Calu3 (cell line): ENCODE results near the gene UTS2. TPM values are rescaled to one million over a fixed set of nuclear protein-coding genes. Genes with fewer than 3 reads are reported as not detected.

ENCODE experiments used
- BruUV-seq: library from RNA; stranded (reverse); fragments of 400-500 nt; replicated peaks from 2 replicates; lab custom pipeline; 2021; lab: Mats Ljungman, UMichigan
- CTCF ChIA-PET: fragments of 300-600 bp; sonication (Branson Sonifier 250); formaldehyde crosslinking; loops from one replicate; lab custom pipeline; 2022; ENCODE audit warnings: antibody characterized with exemption; lab: Charles Lee
- DNase-seq: peaks from one replicate; pipeline ENCODE4 v3.0.0; 2022
- H3K27ac Mint-ChIP-seq: one replicate; pipeline ENCODE4 v1.8.0; 2022; ENCODE audit warnings: mixed read lengths; ENCODE audit not compliant: unreplicated experiment
- H3K27me3 Mint-ChIP-seq: one replicate; pipeline ENCODE4 v1.8.0; 2022; ENCODE audit warnings: mixed read lengths; ENCODE audit not compliant: unreplicated experiment
- H3K36me3 Mint-ChIP-seq: one replicate; pipeline ENCODE4 v1.8.0; 2022; ENCODE audit warnings: mild to moderate bottlenecking, moderate library complexity, mixed read lengths; ENCODE audit not compliant: insufficient read depth, unreplicated experiment
- H3K4me1 Mint-ChIP-seq: one replicate; pipeline ENCODE4 v1.8.0; 2022; ENCODE audit warnings: mild to moderate bottlenecking, low read depth, mixed read lengths; ENCODE audit not compliant: unreplicated experiment
- H3K4me3 Mint-ChIP-seq: one replicate; pipeline ENCODE4 v1.8.0; 2022; ENCODE audit warnings: mild to moderate bottlenecking, low read depth, moderate library complexity, mixed read lengths; ENCODE audit not compliant: unreplicated experiment
- H3K9me3 Mint-ChIP-seq: one replicate; pipeline ENCODE4 v1.8.0; 2022; ENCODE audit warnings: low read depth, mixed read lengths; ENCODE audit not compliant: unreplicated experiment
- CTCF ChIP-seq: fragments of 200-600 bp; IDR thresholded peaks from one replicate; pipeline ENCODE4 v1.8.0; 2022; ENCODE audit warnings: antibody characterized with exemption; ENCODE audit not compliant: unreplicated experiment
- intact Hi-C: fragments of 100-400 bp; cut with micrococcal nuclease; formaldehyde crosslinking; loops from one replicate; pipeline ENCODE4 v1.10.0; 2022; ENCODE audit not compliant: unreplicated experiment
- total RNA-seq: library from RNA; stranded (reverse); gene quantifications from 2 replicates; pipeline ENCODE4 v1.2.3, GENCODE V29; 2022

UTS2 gene
- total RNA-seq, 1 experiment from 2014 or later: not detected

- CTCF ChIA-PET: no interaction called here
- no peak overlapping the region for H3K27ac Mint-ChIP-seq
Observed at GRCh38 chr1:7862211-7863060, 9.6 kb upstream of the UTS2 start.

GRCh38 chr1:7861452-7861851 is 8.6 kb upstream of the UTS2 start:
- H3K27me3 Mint-ChIP-seq: no peaks in the 10 kb centered on the region
- no peak overlapping the region for H3K4me3 Mint-ChIP-seq
- CTCF ChIA-PET: no interaction called here
- intact Hi-C loops: no loop called here
- DNase-seq: no peak
- H3K27ac Mint-ChIP-seq: no peak overlapping the region
- no peaks in the 10 kb centered on the region for H3K4me1 Mint-ChIP-seq
- no peaks in the 10 kb centered on the region for H3K9me3 Mint-ChIP-seq
- H3K36me3 Mint-ChIP-seq: no peaks in the 10 kb centered on the region
- no TSS peak for BruUV-seq
- TF ChIP-seq CTCF: no peak

More at GRCh38 chr1:7862211-7863060, 9.6 kb upstream of the UTS2 start:
- intact Hi-C loops: no loop called here
- no TSS peak for BruUV-seq
- Mint-ChIP-seq H3K4me3 (no peak overlapping the region), H3K9me3 (no peaks in the 10 kb centered on the region), H3K36me3 (no peaks in the 10 kb centered on the region), H3K4me1 (no peaks in the 10 kb centered on the region), H3K27me3 (no peaks in the 10 kb centered on the region)
- DNase-seq: no peak
- TF ChIP-seq CTCF: no peak

- DNase-seq: no peak
- no TSS peak for BruUV-seq
- no peak overlapping the region for H3K4me3 Mint-ChIP-seq
Observed at GRCh38 chr1:7860130-7860529, 7.3 kb upstream of the UTS2 start.

GRCh38 chr1:7859406-7859805 is 6.5 kb upstream of the UTS2 start:
- Mint-ChIP-seq H3K27ac (no peak overlapping the region), H3K9me3 (no peaks in the 10 kb centered on the region), H3K27me3 (no peaks in the 10 kb centered on the region), H3K4me3 (no peak overlapping the region), H3K36me3 (no peaks in the 10 kb centered on the region), H3K4me1 (no peaks in the 10 kb centered on the region)
- CTCF ChIA-PET: no interaction called here
- no TSS peak for BruUV-seq
- TF ChIP-seq CTCF: no peak
- intact Hi-C loops: no loop called here
- DNase-seq: no peak

More at GRCh38 chr1:7860130-7860529, 7.3 kb upstream of the UTS2 start:
- Mint-ChIP-seq H3K27ac (no peak overlapping the region), H3K9me3 (no peaks in the 10 kb centered on the region), H3K27me3 (no peaks in the 10 kb centered on the region), H3K36me3 (no peaks in the 10 kb centered on the region), H3K4me1 (no peaks in the 10 kb centered on the region)
- CTCF ChIA-PET: no interaction called here
- no peak for TF ChIP-seq CTCF
- intact Hi-C loops: no loop called here
